ENCODE data around the gene FKTN.

DNA sequence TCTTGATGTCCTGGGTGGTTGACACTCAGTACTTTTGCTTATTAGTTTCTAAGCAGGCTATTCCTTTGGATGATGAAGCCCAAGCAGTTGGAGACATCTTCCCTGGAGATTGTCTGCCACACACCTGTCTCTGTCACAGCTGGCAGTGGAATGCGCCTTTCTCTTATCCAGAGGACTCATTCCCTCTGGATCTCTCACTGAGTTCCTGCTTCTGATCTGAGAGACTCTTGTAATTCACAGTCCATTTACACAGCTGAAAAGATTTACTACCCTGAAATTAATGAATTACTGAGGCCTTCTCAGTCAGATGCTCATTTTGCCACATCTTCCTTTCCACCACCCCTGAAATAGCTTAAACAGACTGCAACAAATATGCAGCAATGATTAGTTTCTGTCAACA lies 120.2 kb downstream of the FKTN start:
- TF ChIP-seq, protein P1, sequence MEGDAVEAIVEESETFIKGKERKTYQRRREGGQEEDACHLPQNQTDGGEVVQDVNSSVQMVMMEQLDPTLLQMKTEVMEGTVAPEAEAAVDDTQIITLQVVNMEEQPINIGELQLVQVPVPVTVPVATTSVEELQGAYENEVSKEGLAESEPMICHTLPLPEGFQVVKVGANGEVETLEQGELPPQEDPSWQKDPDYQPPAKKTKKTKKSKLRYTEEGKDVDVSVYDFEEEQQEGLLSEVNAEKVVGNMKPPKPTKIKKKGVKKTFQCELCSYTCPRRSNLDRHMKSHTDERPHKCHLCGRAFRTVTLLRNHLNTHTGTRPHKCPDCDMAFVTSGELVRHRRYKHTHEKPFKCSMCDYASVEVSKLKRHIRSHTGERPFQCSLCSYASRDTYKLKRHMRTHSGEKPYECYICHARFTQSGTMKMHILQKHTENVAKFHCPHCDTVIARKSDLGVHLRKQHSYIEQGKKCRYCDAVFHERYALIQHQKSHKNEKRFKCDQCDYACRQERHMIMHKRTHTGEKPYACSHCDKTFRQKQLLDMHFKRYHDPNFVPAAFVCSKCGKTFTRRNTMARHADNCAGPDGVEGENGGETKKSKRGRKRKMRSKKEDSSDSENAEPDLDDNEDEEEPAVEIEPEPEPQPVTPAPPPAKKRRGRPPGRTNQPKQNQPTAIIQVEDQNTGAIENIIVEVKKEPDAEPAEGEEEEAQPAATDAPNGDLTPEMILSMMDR (IDR thresholded peaks at IDR 0.05) = no peak
- no peak for TF ChIP-seq EZH2 (IDR thresholded peaks at IDR 0.05; ENCODE audit: borderline replicate concordance, insufficient read depth, low read depth, low read length, poor library complexity, severe bottlenecking)
